Measurements from ENCODE around the gene ALPI.

Gene ALPI

GRCh38 chr2:232463701-232464543 lies 8.0 kb downstream of the ALPI start:
- DNase-seq (ENCODE audit: low read depth): no peak

DNA sequence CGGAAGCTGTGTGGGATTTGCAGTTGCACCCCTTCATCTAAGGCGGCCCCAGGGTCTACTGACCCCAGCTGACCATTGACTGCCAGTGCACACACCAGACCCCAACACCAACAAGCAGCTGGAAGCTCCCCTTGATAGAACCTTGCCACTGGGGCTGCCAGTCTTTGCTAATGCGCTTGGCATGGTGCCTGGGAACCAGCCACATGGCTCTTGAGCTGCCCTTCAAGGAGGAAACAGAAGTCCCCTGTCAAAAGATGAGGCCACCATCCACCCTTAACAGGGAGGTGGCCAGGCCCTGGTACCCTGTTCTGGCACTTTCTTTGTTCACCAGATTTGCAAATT lies 8.6 kb downstream of the ALPI start:
- DNase-seq (ENCODE audit: low read depth): no peak

GRCh38 chr2:232465061-232465460 lies 9.1 kb downstream of the ALPI start:
- DNase-seq (ENCODE audit: low read depth): no peak

DNA sequence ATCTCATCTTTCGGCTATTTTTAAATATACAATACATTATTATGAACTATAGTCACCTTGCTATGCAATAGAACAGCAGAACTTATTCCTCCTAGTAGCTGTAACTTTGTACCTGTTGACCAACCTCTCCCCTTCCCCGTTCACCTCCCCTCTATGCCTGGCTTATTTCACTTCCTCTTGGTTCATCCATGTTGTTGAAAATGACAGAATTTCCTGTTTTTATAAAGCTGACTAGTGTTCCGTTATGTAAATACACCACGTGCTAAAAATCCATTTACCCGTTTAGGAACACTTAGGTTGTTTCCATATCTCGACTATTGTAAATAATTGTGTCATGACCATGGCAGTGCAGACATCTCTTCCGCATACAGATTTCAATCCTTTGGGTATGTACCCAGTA lies 10.3 kb downstream of the ALPI start:
- no peak for DNase-seq (ENCODE audit: low read depth)

DNA sequence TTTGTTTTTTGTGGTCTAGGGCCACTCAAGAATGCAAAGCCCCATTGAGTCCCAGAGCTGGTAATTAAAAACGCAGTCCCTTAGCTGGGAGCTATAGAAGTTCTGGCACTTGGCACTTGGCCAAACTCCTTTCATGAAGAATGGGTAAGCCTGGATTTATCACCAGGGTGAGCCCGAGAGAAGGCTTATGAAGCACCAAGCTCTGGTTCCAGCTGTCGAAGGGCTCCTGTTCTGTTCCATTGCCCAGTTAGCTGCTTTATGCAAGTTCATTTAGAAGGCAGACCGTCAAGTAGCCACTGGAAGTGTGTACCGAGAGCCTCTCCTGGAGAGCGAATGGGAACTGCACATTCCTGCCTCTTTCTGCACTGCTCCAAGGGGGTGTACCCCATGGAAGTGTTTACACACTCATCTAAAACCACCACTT lies 17.5 kb downstream of the ALPI start:
- peak; percentile 1 for DNase-seq (ENCODE audit: low read depth)

- DNase-seq (ENCODE audit: low read depth): no peak
Measured at GRCh38 chr2:232476045-232476444, 20.1 kb downstream of the ALPI start.

DNA sequence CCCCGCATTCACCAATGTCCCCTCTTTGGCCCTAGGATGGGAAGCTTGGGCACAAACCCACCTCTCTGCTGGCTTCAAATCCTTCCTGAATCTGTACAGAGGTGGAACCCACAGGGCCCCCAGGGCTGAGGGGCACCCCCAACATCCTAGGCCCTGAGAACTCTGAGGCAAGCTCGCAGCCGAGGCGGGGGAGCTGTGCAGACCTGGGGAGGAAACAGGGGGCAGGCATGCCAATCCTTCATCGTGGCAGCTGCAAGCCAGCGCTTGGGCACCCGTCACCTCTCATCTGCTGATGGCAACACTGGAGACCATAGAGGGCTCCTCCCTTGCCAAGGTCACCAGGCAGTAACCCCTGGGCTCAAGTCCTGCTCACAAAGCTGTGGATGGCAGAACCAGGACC lies 20.8 kb downstream of the ALPI start:
- no peak for DNase-seq (ENCODE audit: low read depth)

DNA sequence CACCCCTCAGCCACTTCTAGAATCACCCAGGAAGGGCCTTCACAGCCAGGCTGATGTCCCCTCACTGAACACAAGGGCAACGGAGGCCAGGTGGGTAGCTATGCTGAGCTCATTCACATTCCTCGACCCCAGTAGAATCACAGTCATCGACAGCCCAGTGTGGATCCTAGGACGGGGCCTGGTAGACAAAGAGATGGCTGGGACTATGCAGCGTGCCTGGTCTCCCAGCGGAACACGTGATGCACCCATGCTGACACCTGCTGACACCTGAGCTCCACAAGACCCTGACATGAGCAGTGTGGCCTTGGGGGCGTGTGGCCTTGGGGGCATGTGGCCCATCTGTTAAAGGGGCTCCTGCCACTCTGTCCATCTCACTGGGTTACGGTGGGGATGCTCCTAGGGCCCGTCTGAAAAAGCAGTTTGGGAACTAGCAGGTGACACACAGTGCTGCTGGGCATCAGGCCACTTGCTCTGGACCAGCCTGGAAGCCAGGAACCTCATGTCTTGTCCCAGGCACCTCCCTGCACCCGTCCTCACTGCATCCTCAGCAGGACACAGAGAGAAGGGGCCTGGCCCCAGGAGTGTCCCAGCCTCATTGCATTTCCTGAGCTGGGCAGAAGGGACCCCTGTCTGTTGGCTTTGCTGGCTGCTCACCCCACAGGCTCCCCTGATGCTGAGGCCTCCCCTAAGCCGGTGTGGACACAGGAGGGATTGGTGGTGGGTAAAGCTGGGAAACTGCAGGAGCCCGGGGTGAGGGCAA lies 22.0 kb downstream of the ALPI start:
- no peak for DNase-seq (ENCODE audit: low read depth)

DNA sequence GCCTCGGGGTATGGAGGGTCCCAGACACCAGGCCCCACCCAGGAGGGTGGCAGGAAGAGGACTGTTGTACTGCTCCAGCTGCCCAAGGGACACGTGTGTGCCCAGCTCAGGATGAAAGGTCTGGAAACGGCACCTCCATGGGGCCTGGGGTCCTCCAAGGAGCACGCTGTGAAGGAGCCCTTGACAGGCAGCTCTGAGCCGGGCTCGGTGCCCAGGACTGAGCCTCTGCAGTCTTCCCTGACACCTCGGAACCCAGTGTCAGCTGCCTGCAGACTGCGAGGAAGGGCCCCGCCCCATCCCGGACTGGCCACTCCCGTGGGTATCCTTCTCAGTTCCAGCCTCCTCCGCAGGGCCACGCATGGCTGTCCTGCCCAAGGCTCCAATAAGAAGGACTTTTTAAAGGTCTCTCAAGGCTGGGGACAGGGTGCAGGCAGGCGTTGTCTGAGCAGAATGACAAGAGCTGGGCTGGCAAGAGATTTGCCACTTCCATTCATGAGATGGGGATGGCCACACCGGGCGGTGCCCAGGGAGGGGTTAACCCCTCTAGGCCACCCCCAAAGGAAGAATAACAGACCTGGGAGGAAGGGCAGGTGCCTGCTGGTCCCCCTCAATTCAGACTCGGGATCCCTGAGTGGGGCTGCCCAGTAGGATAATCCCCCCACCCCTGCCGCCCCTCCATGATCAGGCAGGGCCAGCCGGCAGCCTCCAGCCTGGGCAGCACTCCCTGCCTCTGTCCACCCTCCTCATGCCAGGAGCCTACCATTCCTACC lies 22.8 kb downstream of the ALPI start:
- DNase-seq (ENCODE audit: low read depth): no peak

- DNase-seq (ENCODE audit: low read depth): no peak
Measured at GRCh38 chr2:232479341-232480200, 23.6 kb downstream of the ALPI start.

GRCh38 chr2:232480201-232481190 lies 24.5 kb downstream of the ALPI start:
- DNase-seq (ENCODE audit: low read depth): no peak

DNA sequence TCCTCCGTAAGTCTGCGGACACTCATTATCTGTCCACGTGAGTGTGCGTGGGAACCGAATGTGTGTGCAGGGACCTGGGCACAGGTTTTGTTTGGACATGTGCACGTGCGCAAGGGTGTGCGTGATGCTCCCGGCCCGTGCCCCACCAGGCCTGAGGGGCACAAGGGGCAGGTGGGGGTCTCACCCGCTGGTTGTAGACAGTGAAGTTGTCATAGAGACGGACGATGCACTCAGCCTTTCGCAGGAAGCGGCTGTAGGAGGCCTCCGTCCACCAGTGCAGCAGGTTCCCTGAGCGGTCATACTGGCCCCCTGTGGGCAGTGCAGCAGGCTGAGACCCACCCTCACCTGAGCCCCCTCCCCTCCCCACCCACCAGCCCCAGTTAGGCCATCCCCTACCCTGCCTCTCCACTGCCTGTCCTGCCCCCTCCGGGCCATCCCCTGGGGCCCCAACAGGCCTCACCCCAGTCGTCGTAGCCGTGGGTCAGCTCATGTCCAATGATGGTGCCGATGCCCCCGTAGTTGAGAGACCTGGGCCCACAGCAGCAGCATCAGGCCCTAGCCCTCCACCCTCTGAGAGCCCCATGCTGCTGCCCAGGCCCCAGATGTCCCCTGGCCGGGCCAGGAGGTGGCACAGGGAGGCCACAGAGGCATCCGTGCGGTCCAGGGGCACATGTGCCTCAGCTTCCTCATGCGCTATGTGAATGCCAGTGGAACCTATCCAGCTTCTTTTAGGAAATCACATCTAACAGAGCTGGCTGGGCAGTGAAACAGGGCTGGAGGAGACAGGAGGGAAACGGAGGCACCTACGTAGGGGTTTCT lies 25.6 kb downstream of the ALPI start:
- no peak for DNase-seq (ENCODE audit: low read depth)

DNA sequence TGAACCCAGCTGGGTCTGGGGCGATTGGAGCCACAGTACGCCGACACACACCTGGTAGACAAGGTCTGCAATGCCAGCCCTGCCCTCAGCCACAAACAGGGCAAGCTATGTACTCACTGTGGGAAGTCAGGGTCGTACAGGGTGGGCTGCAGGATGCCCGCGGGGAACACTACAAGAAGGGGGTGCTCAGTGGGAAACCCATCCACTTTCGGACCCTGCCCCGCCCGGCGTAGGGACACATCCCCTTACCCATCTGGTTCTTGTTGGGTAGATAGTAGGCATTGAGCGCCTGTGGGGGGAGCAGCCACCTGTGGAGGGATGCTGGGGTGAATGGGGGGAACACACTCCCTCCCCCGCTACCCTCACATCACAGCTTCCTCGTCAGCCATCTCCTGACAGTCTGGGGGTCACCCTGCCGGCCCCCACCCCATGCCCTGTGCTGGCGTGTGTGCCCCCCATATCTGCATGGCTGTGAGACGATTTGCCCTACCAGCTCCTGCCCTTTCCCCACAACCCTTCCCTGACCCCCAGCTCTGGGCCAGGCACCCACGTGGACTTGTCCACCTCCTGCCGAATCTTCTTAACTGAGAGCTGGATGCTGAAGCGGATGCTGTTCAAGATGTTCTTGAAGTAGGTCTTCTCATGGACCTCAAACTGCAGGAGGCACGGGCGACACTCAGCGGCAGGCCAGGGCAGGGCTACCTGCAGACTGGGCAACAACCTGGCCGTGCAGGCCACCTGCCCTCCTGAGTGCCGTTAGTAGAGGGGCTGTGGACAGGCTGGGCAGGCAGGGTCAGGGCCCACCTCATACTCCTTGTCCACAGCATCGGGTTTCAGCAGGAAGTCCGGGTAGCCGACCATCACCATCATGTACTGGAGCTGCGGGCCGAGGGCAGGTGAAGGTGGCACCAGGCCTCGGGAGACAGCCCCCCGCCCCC lies 26.6 kb downstream of the ALPI start:
- no peak for DNase-seq (ENCODE audit: low read depth)

DNA sequence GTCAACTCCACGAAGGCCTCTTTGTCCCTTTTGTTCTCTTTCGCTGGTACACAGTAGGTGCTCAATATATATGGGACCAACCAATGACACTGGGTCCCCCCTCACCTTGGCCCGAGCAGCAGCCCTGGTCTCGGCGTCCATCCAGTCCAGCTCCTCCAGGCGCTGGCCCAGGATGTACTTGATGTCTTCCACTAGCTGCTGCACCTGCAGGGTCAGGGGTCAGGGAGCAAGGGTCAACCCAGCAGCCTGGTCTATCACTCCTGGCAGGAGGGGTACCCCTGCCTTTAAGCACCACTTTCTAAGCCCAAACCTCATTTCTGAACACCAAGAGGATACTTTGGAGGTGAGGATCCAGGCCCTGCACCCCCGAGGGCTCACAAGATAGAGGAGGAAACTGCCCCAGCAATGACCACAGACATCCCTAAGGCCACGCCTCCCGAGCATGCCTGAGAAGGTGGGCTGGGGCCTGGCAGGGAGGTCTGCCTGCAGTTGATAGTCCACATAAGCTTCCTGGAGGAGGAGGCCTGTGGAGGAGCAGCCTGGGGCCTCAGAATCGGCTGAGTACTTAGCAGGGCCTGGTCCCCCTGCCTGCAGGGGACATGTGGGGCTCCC lies 27.5 kb downstream of the ALPI start:
- DNase-seq (ENCODE audit: low read depth): no peak

DNA sequence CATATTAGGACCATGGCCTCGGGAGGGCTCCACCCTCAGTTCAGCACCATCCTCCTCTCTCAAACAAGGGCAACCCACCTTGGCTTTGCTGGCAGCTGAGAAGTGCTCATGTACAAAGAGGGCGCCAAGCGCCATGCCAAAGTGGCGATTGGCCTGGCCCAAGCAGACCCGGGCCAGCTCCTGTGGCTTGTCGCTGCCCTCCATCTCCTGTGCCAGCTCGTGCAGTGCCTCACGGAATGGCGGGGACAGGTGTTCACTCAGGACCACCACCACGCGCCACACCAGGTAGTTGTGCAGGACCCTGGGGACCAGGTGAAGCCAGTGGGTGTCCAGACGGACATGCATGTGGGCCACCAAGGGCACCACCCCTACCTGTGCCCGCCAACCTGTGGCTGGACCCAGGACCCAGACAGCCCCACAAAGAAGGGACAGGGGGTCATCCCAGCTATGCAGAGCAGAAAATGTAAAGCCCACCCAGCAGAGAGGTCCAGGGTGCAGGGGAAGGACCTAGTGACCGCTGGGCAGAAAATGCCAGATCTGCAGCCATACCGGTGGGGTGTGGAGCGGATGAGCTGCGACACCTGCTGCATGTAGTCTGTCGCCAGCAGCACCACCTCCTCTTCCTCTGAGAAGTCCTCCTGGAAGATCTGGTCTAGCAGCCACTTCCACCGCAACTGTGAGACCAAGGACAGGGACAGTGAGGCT lies 28.1 kb downstream of the ALPI start:
- DNase-seq (ENCODE audit: low read depth): no peak

DNA sequence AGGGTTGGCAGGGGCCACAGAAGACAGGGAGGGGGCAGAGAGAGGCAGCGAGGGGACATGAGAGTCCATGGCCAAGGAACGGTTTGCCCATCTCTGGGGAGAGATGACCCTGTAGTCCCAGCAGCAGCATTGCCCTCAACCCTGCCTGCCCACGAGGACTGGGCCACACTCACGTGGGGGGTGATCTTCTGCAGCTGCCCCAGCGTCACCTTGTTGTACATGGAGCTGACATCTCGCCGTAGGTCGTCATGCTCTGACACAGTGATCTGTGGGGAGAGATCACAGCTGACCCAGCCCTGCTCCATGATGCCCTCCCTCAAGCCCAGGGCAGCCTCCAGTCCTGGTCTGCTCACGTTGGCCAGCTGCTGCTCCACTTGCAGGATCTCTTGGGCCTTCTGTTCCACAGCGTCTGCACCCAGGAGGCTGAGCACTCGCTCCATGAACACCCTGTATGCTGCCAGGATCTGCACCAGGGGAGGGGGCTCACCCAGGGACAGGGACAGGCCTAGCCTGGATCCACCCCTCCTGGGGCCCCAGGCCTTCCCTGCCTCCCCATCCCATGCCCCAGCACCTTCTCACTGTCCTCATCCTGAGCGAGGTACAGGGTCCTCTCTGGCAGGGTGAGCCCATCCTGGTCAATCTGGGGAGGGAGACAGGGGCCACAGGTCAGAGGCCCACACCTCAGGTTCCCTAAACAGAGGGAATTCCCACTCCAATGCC lies 28.8 kb downstream of the ALPI start:
- DNase-seq (ENCODE audit: low read depth): no peak

DNA sequence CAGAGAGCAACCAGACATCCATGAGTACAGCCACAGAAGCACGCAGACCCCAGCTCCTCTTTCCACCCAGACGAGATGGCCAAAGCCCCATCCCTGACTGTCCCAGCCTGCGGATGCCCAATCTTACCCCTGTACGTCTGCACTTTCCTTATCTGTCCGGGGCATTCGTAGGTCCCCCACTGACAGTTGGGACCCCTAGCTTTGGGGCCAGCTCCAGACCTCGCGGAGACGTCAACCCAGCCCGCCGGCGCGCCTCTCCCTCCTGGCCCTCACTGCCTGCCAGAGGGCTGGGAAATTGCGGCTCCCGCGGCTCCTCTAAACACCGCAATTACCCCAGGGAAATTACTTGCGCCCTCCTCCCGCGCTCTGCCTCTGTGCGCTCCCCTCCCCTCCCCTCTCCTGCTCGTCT lies 29.4 kb downstream of the ALPI start:
- DNase-seq (ENCODE audit: low read depth): no peak

Data from HS-27A (cell line).